Prostate gland (tissue), 2 donors: Measurements from ENCODE around the gene RACK1. TPM values are rescaled to one million over a fixed set of nuclear protein-coding genes. Genes with fewer than 3 reads are reported as not detected.
"Not testable (repeated sequence)": the region's sequence is repeated elsewhere in the genome, so short reads cannot be mapped to it uniquely, and the experiment has no call there.

Source experiments
- DNase-seq: peaks from one replicate; pipeline ENCODE4 v3.0.0-alpha.2; 2019; ENCODE audit warnings: low spot score
- H3K27ac ChIP-seq, 2 donors: fragments of 200-600 bp; sonication (generic); 2 replicates each; pipeline ENCODE4 v1.5.1; 2017 to 2019
- H3K27me3 ChIP-seq: fragments of 200-600 bp; sonication (generic); replicated peaks from 2 replicates; pipeline ENCODE4 v1.5.1; 2019; ENCODE audit not compliant: insufficient read depth
- H3K36me3 ChIP-seq, 2 donors: fragments of 200-600 bp; sonication (generic); 1 replicate in 1 of 2; 2 replicates in 1 of 2; pipeline versions ENCODE4 v1.5.1 to v1.8.1; 2017 to 2019
- H3K4me1 ChIP-seq: fragments of 200-600 bp; sonication (generic); replicated peaks from 2 replicates; pipeline ENCODE4 v1.5.1; 2019
- H3K4me3 ChIP-seq, 2 donors: fragments of 200-600 bp; sonication (generic); 2 replicates each; pipeline ENCODE4 v1.5.1; 2017 to 2019
- H3K9me3 ChIP-seq: fragments of 200-600 bp; sonication (generic); 2 replicates; pipeline ENCODE4 v1.5.1; 2017
- CTCF ChIP-seq, 4 experiments: fragments of 200-600 bp in 2 of 4; fragments of 450-650 bp in 2 of 4; sonication (generic) in 2 of 4; IDR thresholded peaks; 1 replicate in 3 of 4; 2 replicates in 1 of 4; pipeline ENCODE4 v1.5.1; 2016 to 2019; ENCODE audit warnings: antibody characterized with exemption in 4 of 4, mild to moderate bottlenecking in 2 of 4, moderate library complexity in 2 of 4
- POLR2A ChIP-seq: fragments of 450-650 bp; IDR thresholded peaks from one replicate; pipeline ENCODE4 v1.6.1; 2016; ENCODE audit warnings: antibody characterized with exemption, mild to moderate bottlenecking
- POLR2AphosphoS5 ChIP-seq: sonication (generic); formaldehyde crosslinking; IDR thresholded peaks from one replicate; pipeline ENCODE4 v1.6.1; 2017; ENCODE audit warnings: antibody characterized with exemption
- WGBS: methylation state at CpG from one replicate; pipeline ENCODE4 v1.1.5; 2018; 5-methylcytosine and 5-hydroxymethylcytosine counted together
- intact Hi-C: fragments of 100-400 bp; cut with DNase I; formaldehyde crosslinking; loops from one replicate; pipeline ENCODE4 v1.14.2; 2022
- total RNA-seq, 2 donors: library from RNA; depleted of rRNA; stranded (reverse); fragments of >200 nt; gene quantifications; one replicate each; pipeline ENCODE4 v1.1.0, GENCODE V29; 2016

The RACK1 gene
- total RNA-seq, 2 donors from 2014 or later, result 2,058 to 4,360 TPM

- intact Hi-C loops, result loop anchor here (1.0 kb wide), 1 partner anchor 30 kb away; no protein-coding TSS in a partner anchor
- DNase-seq, result no peak
- 39% methylated on average over 10 of the region's 10 CpGs for WGBS
- no peaks in the 10 kb centered on the region for H3K36me3 ChIP-seq
- H3K27me3 ChIP-seq, result no peaks in the 10 kb centered on the region
- no peaks in the 10 kb centered on the region for H3K4me1 ChIP-seq
- TF ChIP-seq POLR2A (no peak), POLR2AphosphoS5 (no peak), CTCF (IDR thresholded peaks at IDR 0.05) (no peak)
- no peaks in the 10 kb centered on the region for H3K9me3 ChIP-seq
- peak overlapping the region; percentile 1 to 30 for H3K4me3 ChIP-seq
- peak overlapping the region; percentile 34 to 59 for H3K27ac ChIP-seq
These were observed 24.9 kb downstream of the RACK1 start for GRCh38 chr5:181218795-181219124.

- Histone ChIP-seq H3K27me3 (no peaks in the 10 kb centered on the region), H3K4me1 (no peaks in the 10 kb centered on the region), H3K27ac (peak overlapping the region; percentile 59 to 60), H3K36me3 (no peaks in the 10 kb centered on the region), H3K4me3 (peak overlapping the region; percentile 29 to 30), H3K9me3 (no peaks in the 10 kb centered on the region)
- DNase-seq, result no peak
- intact Hi-C loops, result loop anchor here (1.0 kb wide), 1 partner anchor 29 kb away; no protein-coding TSS in a partner anchor
- 6% methylated on average over 13 of the region's 13 CpGs for WGBS
- TF ChIP-seq POLR2A, result no peak
- TF ChIP-seq POLR2AphosphoS5, result no peak
- TF ChIP-seq CTCF (IDR thresholded peaks at IDR 0.05), result no peak
These were observed 26.0 kb downstream of the RACK1 start for GRCh38 chr5:181217803-181218062.

GRCh38 chr5:181217111-181217802, 26.4 kb downstream of the RACK1 start:
- H3K9me3 ChIP-seq, result no peaks in the 10 kb centered on the region
- no peaks in the 10 kb centered on the region for H3K4me1 ChIP-seq
- intact Hi-C loops, result no loop called here
- TF ChIP-seq POLR2AphosphoS5, result no peak
- no peak for TF ChIP-seq POLR2A
- TF ChIP-seq CTCF (IDR thresholded peaks at IDR 0.05), result no peak
- no peak for DNase-seq
- no peaks in the 10 kb centered on the region for H3K27me3 ChIP-seq
- peak overlapping the region; percentile 59 to 60 for H3K27ac ChIP-seq
- under 1% methylated on average over 41 of the region's 46 CpGs for WGBS
- H3K36me3 ChIP-seq, result no peaks in the 10 kb centered on the region
- peak overlapping the region; percentile 29 to 30 for H3K4me3 ChIP-seq

- TF ChIP-seq POLR2A, result no peak
- no peak for TF ChIP-seq CTCF (IDR thresholded peaks at IDR 0.05)
- TF ChIP-seq POLR2AphosphoS5, result no peak
- intact Hi-C loops, result no loop called here
- WGBS, result 33% methylated on average over 44 of the region's 44 CpGs
- Histone ChIP-seq H3K36me3 (no peaks in the 10 kb centered on the region), H3K27ac (no peak overlapping the region), H3K4me1 (no peaks in the 10 kb centered on the region), H3K4me3 (peak overlapping the region; percentile 29 to 30), H3K27me3 (no peaks in the 10 kb centered on the region), H3K9me3 (no peaks in the 10 kb centered on the region)
- DNase-seq, result no peak
These were observed 27.4 kb downstream of the RACK1 start for GRCh38 chr5:181215997-181216989.

GRCh38 chr5:181214249-181214648, 29.5 kb downstream of the RACK1 start:
- H3K9me3 ChIP-seq, H3K4me3 ChIP-seq, intact Hi-C loops, H3K27me3 ChIP-seq, H3K36me3 ChIP-seq, DNase-seq, H3K27ac ChIP-seq, H3K4me1 ChIP-seq: not testable (repeated sequence)
- WGBS, result 90% methylated on average over 10 of the region's 10 CpGs
